ENCODE measurements around the gene ADAM12.

DNA sequence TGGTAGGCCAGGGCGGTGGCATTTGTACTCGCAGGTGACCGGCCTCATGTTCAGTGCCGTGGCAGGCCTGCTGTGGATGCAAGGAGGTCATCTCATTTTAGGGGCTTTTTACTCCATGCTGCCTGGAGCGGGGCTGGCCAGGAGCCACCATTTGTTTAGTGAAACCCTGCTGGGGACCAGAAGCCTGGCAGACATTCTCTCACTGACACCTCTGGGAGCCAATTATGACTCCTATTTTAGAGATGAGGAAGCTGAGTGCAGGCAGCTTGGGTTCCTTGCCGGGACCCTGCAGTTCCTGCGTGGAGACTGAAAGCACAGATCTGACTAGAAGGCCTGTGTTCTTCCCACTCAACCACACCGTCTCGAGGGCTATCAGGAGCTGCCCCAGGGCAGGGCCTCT, 305.3 kb downstream of the ADAM12 start:
- TF ChIP-seq, protein P1, sequence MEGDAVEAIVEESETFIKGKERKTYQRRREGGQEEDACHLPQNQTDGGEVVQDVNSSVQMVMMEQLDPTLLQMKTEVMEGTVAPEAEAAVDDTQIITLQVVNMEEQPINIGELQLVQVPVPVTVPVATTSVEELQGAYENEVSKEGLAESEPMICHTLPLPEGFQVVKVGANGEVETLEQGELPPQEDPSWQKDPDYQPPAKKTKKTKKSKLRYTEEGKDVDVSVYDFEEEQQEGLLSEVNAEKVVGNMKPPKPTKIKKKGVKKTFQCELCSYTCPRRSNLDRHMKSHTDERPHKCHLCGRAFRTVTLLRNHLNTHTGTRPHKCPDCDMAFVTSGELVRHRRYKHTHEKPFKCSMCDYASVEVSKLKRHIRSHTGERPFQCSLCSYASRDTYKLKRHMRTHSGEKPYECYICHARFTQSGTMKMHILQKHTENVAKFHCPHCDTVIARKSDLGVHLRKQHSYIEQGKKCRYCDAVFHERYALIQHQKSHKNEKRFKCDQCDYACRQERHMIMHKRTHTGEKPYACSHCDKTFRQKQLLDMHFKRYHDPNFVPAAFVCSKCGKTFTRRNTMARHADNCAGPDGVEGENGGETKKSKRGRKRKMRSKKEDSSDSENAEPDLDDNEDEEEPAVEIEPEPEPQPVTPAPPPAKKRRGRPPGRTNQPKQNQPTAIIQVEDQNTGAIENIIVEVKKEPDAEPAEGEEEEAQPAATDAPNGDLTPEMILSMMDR (IDR thresholded peaks at IDR 0.05), result no peak
- TF ChIP-seq POLR2AphosphoS5 (IDR thresholded peaks at IDR 0.05; ENCODE audit: insufficient read depth in 1 of 2, low read depth in 1 of 2), result no peak
